ENCODE measurements around the gene AARS2.

The AARS2 gene

DNA sequence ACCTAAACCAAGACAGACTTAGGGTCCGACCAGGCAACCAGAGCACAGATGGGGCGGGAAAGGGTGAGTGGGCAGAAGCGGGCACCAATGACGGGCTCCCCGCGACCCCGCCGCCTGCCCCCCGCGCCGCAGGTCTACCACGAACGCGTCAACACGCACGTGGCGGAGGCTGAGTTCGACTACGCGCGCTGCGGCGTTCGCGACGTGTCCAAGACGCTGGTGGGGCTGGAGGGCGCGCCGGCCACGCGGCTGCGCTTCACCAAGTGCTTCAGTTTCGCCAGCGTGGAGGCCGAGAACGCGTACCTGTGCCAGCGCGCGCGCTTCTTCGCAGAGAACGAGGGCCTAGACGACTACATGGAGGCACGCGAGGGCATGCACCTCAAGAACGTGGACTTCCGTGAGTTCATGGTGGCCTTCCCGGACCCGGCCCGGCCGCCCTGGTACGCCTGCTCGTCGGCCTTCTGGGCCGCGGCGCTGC lies 37.8 kb downstream of the AARS2 start:
- no peak for DNase-seq (ENCODE audit: low spot score)
- TF ChIP-seq, protein P1, sequence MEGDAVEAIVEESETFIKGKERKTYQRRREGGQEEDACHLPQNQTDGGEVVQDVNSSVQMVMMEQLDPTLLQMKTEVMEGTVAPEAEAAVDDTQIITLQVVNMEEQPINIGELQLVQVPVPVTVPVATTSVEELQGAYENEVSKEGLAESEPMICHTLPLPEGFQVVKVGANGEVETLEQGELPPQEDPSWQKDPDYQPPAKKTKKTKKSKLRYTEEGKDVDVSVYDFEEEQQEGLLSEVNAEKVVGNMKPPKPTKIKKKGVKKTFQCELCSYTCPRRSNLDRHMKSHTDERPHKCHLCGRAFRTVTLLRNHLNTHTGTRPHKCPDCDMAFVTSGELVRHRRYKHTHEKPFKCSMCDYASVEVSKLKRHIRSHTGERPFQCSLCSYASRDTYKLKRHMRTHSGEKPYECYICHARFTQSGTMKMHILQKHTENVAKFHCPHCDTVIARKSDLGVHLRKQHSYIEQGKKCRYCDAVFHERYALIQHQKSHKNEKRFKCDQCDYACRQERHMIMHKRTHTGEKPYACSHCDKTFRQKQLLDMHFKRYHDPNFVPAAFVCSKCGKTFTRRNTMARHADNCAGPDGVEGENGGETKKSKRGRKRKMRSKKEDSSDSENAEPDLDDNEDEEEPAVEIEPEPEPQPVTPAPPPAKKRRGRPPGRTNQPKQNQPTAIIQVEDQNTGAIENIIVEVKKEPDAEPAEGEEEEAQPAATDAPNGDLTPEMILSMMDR (IDR thresholded peaks at IDR 0.05; ENCODE audit: extremely low read depth, insufficient read depth, missing control alignments), result no peak
- in situ Hi-C loops (cut with MboI; ENCODE audit: low pct_unique_long_range_greater_than_20kb, low sequenced_read_pairs, unreplicated experiment), result no loop called here

DNA sequence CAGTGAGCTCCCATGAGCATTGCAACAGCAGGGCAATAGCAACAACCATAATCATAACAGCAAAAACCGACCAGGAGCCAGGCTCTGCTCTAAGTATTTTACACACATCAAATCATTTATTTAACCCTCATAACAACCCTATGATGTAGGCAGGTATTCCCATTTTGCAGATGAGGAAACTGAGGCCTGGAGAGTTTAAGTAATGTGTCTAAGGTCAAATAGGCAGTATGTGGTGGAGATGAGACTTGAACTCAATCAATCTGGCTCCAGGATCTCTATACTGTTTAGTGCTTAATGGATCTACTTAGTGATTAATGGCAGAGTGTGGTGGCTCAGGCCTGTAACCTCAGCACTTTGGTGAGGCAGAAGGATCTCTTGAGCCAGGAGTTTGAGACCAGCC lies 39.5 kb downstream of the AARS2 start:
- no peak for DNase-seq (ENCODE audit: low spot score)
- in situ Hi-C loops (cut with MboI; ENCODE audit: low pct_unique_long_range_greater_than_20kb, low sequenced_read_pairs, unreplicated experiment), result no loop called here
- TF ChIP-seq, protein P1 (IDR thresholded peaks at IDR 0.05; ENCODE audit: extremely low read depth, insufficient read depth, missing control alignments), result no peak

- DNase-seq (ENCODE audit: low spot score), result no peak
- in situ Hi-C loops (cut with MboI; ENCODE audit: low pct_unique_long_range_greater_than_20kb, low sequenced_read_pairs, unreplicated experiment), result no loop called here
- TF ChIP-seq, protein P1 (IDR thresholded peaks at IDR 0.05; ENCODE audit: extremely low read depth, insufficient read depth, missing control alignments), result no peak
Measured at GRCh38 chr6:44272999-44273566, 40.1 kb downstream of the AARS2 start.

DNA sequence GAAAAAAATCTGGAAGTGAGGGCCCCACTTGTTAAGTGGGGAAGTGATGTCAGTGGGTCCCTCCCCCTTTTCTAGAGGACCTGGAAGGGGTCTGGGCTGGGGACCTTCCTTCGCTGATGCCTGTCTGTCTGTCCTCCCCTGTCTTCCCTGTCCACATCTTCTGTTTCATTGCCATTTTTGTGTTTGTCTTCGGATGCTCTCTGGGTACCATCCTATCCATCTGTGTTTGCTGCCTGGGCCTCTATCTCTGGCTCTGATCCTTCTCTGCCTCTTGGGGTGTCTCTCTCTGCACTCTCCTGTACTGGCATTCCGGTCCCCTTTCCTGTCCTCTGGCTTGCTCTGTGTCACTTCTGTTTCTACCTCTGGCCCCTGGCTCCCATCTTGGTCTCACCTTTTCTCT lies 40.6 kb downstream of the AARS2 start:
- in situ Hi-C loops (cut with MboI; ENCODE audit: low pct_unique_long_range_greater_than_20kb, low sequenced_read_pairs, unreplicated experiment), result no loop called here
- DNase-seq (ENCODE audit: low spot score), result no peak
- TF ChIP-seq, protein P1 (IDR thresholded peaks at IDR 0.05; ENCODE audit: extremely low read depth, insufficient read depth, missing control alignments), result no peak

DNA sequence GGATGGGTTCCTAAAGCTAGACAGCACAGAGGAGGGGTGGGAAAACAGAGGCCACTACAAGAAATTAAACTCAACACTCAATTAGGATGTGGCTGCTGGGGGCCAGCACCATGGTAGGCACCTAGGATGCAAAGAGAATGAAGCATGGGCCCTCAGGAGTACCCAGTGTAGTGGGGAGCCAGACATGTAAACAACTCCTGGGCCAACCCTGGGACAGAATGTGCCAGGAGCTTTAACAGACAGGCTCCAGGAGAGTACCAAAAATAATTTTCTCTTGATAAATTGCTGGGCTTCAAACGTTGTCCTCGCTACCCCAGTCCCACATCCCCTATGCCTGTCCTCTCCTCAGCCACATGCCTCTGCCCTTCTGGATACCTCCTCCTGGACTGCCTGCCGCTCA lies 41.2 kb downstream of the AARS2 start:
- in situ Hi-C loops (cut with MboI; ENCODE audit: low pct_unique_long_range_greater_than_20kb, low sequenced_read_pairs, unreplicated experiment), result no loop called here
- TF ChIP-seq, protein P1 (IDR thresholded peaks at IDR 0.05; ENCODE audit: extremely low read depth, insufficient read depth, missing control alignments), result no peak
- DNase-seq (ENCODE audit: low spot score), result no peak

- no peak for DNase-seq (ENCODE audit: low spot score)
- in situ Hi-C loops (cut with MboI; ENCODE audit: low pct_unique_long_range_greater_than_20kb, low sequenced_read_pairs, unreplicated experiment), result no loop called here
- TF ChIP-seq, protein P1 (IDR thresholded peaks at IDR 0.05; ENCODE audit: extremely low read depth, insufficient read depth, missing control alignments), result no peak
Measured at GRCh38 chr6:44271406-44271723, 41.8 kb downstream of the AARS2 start.

Data from GM13977 (cell line).